Panc1 (cell line): ENCODE measurements around the gene FBXL17. TPM values are rescaled to one million over a fixed set of nuclear protein-coding genes. Genes with fewer than 3 reads are reported as not detected.

Experiments
- ATAC-seq: fragments of 200-7000 bp; cut with Tn5 transposase; 2 replicates; pipeline ENCODE4 v1.9.1; 2020; ENCODE audit warnings: mild to moderate bottlenecking, moderate library complexity
- BruUV-seq: library from RNA; stranded (reverse); fragments of 400-500 nt; replicated peaks from 2 replicates; lab custom pipeline; 2021; lab: Mats Ljungman, UMichigan
- CTCF ChIA-PET: fragments of 300-600 bp; sonication (Branson Sonifier 250); formaldehyde crosslinking; loops from one replicate; lab custom pipeline; 2022; ENCODE audit warnings: antibody characterized with exemption; lab: Charles Lee
- POLR2A ChIA-PET: fragments of 300-600 bp; sonication (Branson Sonifier 250); formaldehyde crosslinking; loops from one replicate; lab custom pipeline; 2022; ENCODE audit warnings: antibody characterized with exemption; lab: Charles Lee
- DNase-seq: peaks from one replicate; pipeline ENCODE4 v3.0.0-alpha.2; 2010; ENCODE audit warnings: low read depth, low spot score
- H3K27ac ChIP-seq: 2 replicates; pipeline ENCODE4 v1.5.1; 2011; ENCODE audit warnings: mild to moderate bottlenecking, low read length, inconsistent platforms
- H3K27me3 ChIP-seq: fragments of 200-500 bp; sonication (Bioruptor generic); 2 replicates; pipeline ENCODE4 v1.6.0; 2014; ENCODE audit warnings: low read length, inconsistent platforms; ENCODE audit not compliant: control insufficient read depth, insufficient read depth
- H3K36me3 ChIP-seq: fragments of 200-500 bp; sonication (Bioruptor generic); 2 replicates; pipeline ENCODE4 v1.5.1; 2014; ENCODE audit warnings: inconsistent platforms, mild to moderate bottlenecking, low read length, moderate library complexity; ENCODE audit not compliant: control insufficient read depth, insufficient read depth
- H3K4me1 ChIP-seq: 2 replicates; pipeline ENCODE4 v1.5.1; 2011; ENCODE audit warnings: inconsistent platforms, mild to moderate bottlenecking, low read length, moderate library complexity; ENCODE audit not compliant: control insufficient read depth, insufficient read depth
- H3K4me3 ChIP-seq, 2 experiments: 2 replicates each; pipeline ENCODE4 v1.5.1; 2011 to 2012; ENCODE audit warnings: low read depth in 2 of 2, low read length in 2 of 2, mild to moderate bottlenecking in 2 of 2, inconsistent platforms in 1 of 2, moderate library complexity in 1 of 2
- H3K9me3 ChIP-seq: fragments of 200-500 bp; sonication (Bioruptor generic); 2 replicates; pipeline ENCODE4 v1.5.1; 2014; ENCODE audit warnings: low read depth, mild to moderate bottlenecking, inconsistent platforms, low read length, moderate library complexity; ENCODE audit not compliant: control insufficient read depth, insufficient read depth
- CTCF ChIP-seq: fragments of 450-650 bp; IDR thresholded peaks from 2 replicates; pipeline ENCODE4 v1.5.1; 2017; ENCODE audit warnings: mild to moderate bottlenecking
- POLR2AphosphoS5 ChIP-seq: IDR thresholded peaks from 2 replicates; pipeline ENCODE4 v1.6.1; 2012; ENCODE audit warnings: mild to moderate bottlenecking, low read depth, low read length, moderate library complexity
- REST ChIP-seq, 2 experiments: IDR thresholded peaks; 2 replicates each; pipeline ENCODE4 v1.6.1; 2011 to 2012; ENCODE audit warnings: low read depth in 2 of 2, control low read depth in 1 of 2, low read length in 1 of 2, mild to moderate bottlenecking in 1 of 2, moderate library complexity in 1 of 2; ENCODE audit not compliant: insufficient read depth in 1 of 2
- SIN3A ChIP-seq: IDR thresholded peaks from 2 replicates; pipeline ENCODE4 v1.6.1; 2012; ENCODE audit warnings: low read depth, mild to moderate bottlenecking, low read length, moderate library complexity, borderline replicate concordance; ENCODE audit not compliant: insufficient read depth
- TCF7L2 ChIP-seq: IDR thresholded peaks from 2 replicates; pipeline ENCODE4 v1.6.1; 2011; ENCODE audit warnings: mild to moderate bottlenecking, low read depth, low read length, inconsistent platforms
- in situ Hi-C: cut with HindIII; loops from 2 replicates; pipeline ENCODE4 v1.10.0; 2016; ENCODE audit warnings: low sequenced_read_pairs, low pct_unique_long_range_greater_than_20kb
- intact Hi-C: fragments of 100-400 bp; cut with micrococcal nuclease; formaldehyde crosslinking; loops from one replicate; pipeline ENCODE4 v1.10.0; 2022; ENCODE audit not compliant: unreplicated experiment
- total RNA-seq: library from RNA; stranded (reverse); gene quantifications from one replicate; pipeline ENCODE4 v1.2.1, GENCODE V29; 2021; ENCODE audit not compliant: unreplicated experiment

FBXL17 gene
- total RNA-seq, 1 experiment from 2014 or later: 17.4 TPM

GRCh38 chr5:108356286-108356685, 25.6 kb downstream of the FBXL17 start:
- no peak overlapping the region for H3K27ac ChIP-seq
- no peak overlapping the region for H3K4me3 ChIP-seq
- intact Hi-C loops (no loop called here), in situ Hi-C loops (no loop called here)
- H3K9me3 ChIP-seq: no peaks in the 10 kb centered on the region
- POLR2A ChIA-PET: interaction anchor here (0.6 kb wide), 2 partner anchors 26 to 263 kb away, joined by 3 to 10 read pairs; no protein-coding TSS in a partner anchor
- CTCF ChIA-PET: no interaction called here
- BruUV-seq: no TSS peak
- DNase-seq: no peak
- no peaks in the 10 kb centered on the region for H3K4me1 ChIP-seq
- no peaks in the 10 kb centered on the region for H3K27me3 ChIP-seq
- no peak for TF ChIP-seq POLR2AphosphoS5
- TF ChIP-seq TCF7L2: no peak
- TF ChIP-seq REST (IDR thresholded peaks at IDR 0.05; ENCODE audit: insufficient read depth in 1 of 2, low read depth in 2 of 2, low read length in 1 of 2): no peak
- TF ChIP-seq CTCF: no peak
- TF ChIP-seq SIN3A: no peak
- H3K36me3 ChIP-seq: no peaks in the 10 kb centered on the region; the same call in 1 of the 2 replicates
- ATAC-seq: no peak

- intact Hi-C loops: no loop called here
- POLR2A ChIA-PET: no interaction called here
These were observed 28.8 kb downstream of the FBXL17 start for GRCh38 chr5:108353087-108353486.

More at GRCh38 chr5:108353087-108353486, 28.8 kb downstream of the FBXL17 start:
- CTCF ChIA-PET: no interaction called here
- no peaks in the 10 kb centered on the region for H3K4me1 ChIP-seq
- no peaks in the 10 kb centered on the region for H3K9me3 ChIP-seq
- no TSS peak for BruUV-seq
- no peaks in the 10 kb centered on the region; the same call in 1 of the 2 replicates for H3K36me3 ChIP-seq
- no peaks in the 10 kb centered on the region for H3K27me3 ChIP-seq
- H3K27ac ChIP-seq: no peak overlapping the region
- no peak overlapping the region for H3K4me3 ChIP-seq
- DNase-seq (no peak), ATAC-seq (no peak)
- in situ Hi-C loops: no loop called here
- TF ChIP-seq TCF7L2 (no peak), SIN3A (no peak), POLR2AphosphoS5 (no peak), CTCF (no peak), REST (IDR thresholded peaks at IDR 0.05; ENCODE audit: insufficient read depth in 1 of 2, low read depth in 2 of 2, low read length in 1 of 2) (no peak)
